Measurements from ENCODE around the gene PPP2R5C. TPM values are rescaled to one million over a fixed set of nuclear protein-coding genes. Genes with fewer than 3 reads are reported as not detected.

PPP2R5C gene
- total and polyA plus RNA-seq, 2 donors (not counting 3 experiments of a cell fraction or from before 2014, with no cell fraction given), result 42.6 to 83.6 TPM

GRCh38 chr14:101819251-101819990 lies 57.9 kb downstream of the PPP2R5C start:
- H3K4me2 ChIP-seq (ENCODE audit: insufficient read depth, low read length), result no peak overlapping the region
- no peak overlapping the region for H2AFZ ChIP-seq (ENCODE audit: low read depth, low read length)
- peaks cover 76% of the 10 kb centered on the region for H3K79me2 ChIP-seq (ENCODE audit: control insufficient read depth, insufficient read depth, low read length)
- H3K27me3 ChIP-seq (ENCODE audit: control insufficient read depth in 2 of 2, insufficient read depth in 2 of 2, low read length in 2 of 2), result no peaks in the 10 kb centered on the region
- no peak for DNase-seq (ENCODE audit: low read depth, low spot score)
- ChIA-PET POLR2A (no interaction called here), CTCF (interaction anchor here (1.1 kb wide), 1 partner anchor 11 kb away, joined by 3 read pairs; no protein-coding TSS in a partner anchor)
- H3K36me3 ChIP-seq (ENCODE audit: control insufficient read depth in 2 of 2, extremely low read depth in 1 of 2, insufficient read depth in 2 of 2, low read length in 2 of 2), result peaks cover 0 to 2% of the 10 kb centered on the region in 2 experiments
- no peak for TF ChIP-seq POLR2A (IDR thresholded peaks at IDR 0.05; ENCODE audit: low read depth, low read length)
- TF ChIP-seq, protein P1, sequence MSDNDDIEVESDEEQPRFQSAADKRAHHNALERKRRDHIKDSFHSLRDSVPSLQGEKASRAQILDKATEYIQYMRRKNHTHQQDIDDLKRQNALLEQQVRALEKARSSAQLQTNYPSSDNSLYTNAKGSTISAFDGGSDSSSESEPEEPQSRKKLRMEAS (IDR thresholded peaks at IDR 0.05; ENCODE audit: insufficient read depth, insufficient read length), result no peak
- no peak for TF ChIP-seq GATA2 (IDR thresholded peaks at IDR 0.05; ENCODE audit: insufficient read depth, insufficient read length, low read depth, low read length)
- no peak for TF ChIP-seq EZH2 (IDR thresholded peaks at IDR 0.05; ENCODE audit: borderline replicate concordance, low read depth, low read length, severe bottlenecking)
- TF ChIP-seq, protein P2, sequence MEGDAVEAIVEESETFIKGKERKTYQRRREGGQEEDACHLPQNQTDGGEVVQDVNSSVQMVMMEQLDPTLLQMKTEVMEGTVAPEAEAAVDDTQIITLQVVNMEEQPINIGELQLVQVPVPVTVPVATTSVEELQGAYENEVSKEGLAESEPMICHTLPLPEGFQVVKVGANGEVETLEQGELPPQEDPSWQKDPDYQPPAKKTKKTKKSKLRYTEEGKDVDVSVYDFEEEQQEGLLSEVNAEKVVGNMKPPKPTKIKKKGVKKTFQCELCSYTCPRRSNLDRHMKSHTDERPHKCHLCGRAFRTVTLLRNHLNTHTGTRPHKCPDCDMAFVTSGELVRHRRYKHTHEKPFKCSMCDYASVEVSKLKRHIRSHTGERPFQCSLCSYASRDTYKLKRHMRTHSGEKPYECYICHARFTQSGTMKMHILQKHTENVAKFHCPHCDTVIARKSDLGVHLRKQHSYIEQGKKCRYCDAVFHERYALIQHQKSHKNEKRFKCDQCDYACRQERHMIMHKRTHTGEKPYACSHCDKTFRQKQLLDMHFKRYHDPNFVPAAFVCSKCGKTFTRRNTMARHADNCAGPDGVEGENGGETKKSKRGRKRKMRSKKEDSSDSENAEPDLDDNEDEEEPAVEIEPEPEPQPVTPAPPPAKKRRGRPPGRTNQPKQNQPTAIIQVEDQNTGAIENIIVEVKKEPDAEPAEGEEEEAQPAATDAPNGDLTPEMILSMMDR (IDR thresholded peaks at IDR 0.05; ENCODE audit: extremely low read depth in 1 of 2, insufficient read depth in 1 of 2, low read depth in 1 of 2, low read length in 2 of 2), result no peak
- no peak for TF ChIP-seq JUN (IDR thresholded peaks at IDR 0.05; ENCODE audit: borderline replicate concordance, insufficient read depth, insufficient read length, low read depth)
- no peak for TF ChIP-seq FOS (IDR thresholded peaks at IDR 0.05; ENCODE audit: borderline replicate concordance, insufficient read depth, low read length)
- no peak for TF ChIP-seq MYC (IDR thresholded peaks at IDR 0.05; ENCODE audit: low read depth, low read length)
- no peak for TF ChIP-seq POLR2AphosphoS5 (IDR thresholded peaks at IDR 0.05; ENCODE audit: insufficient read depth, low read depth, low read length)
- no peaks in the 10 kb centered on the region for H4K20me1 ChIP-seq (replicated peaks; ENCODE audit: control insufficient read depth, extremely low read depth, insufficient read depth, low read length)
- no peaks in the 10 kb centered on the region for H3K4me1 ChIP-seq (ENCODE audit: control insufficient read depth, extremely low read depth, insufficient read depth, low read length)
- no peaks in the 10 kb centered on the region for H3K9me3 ChIP-seq (replicated peaks; ENCODE audit: control insufficient read depth, insufficient read depth, low read length)
- no peak for FAIRE-seq
- no peaks in the 10 kb centered on the region for H3K9me1 ChIP-seq (replicated peaks; ENCODE audit: control insufficient read depth, extremely low read depth, insufficient read depth, low read length)
- intact Hi-C loops (cut with micrococcal nuclease) (no loop called here), dilution Hi-C loops (cut with MboI; ENCODE audit: extremely low pct_ligation_motif_present, low sequenced_read_pairs) (no loop called here)
- no TSS peak for BruUV-seq (replicated peaks)
- no peak overlapping the region for H3K27ac ChIP-seq (ENCODE audit: insufficient read depth, low read depth, low read length)
- H3K4me3 ChIP-seq (replicated peaks in 1 of 3; ENCODE audit: insufficient read depth in 1 of 3, low read depth in 1 of 3, low read length in 3 of 3), result no peak overlapping the region
- no peak overlapping the region for H3K9ac ChIP-seq (replicated peaks; ENCODE audit: extremely low read depth, insufficient read depth, low read length)
